H1 (cell line): ENCODE results near the gene CHPF. TPM values are rescaled to one million over a fixed set of nuclear protein-coding genes. Genes with fewer than 3 reads are reported as not detected.

Source experiments
- CTCF ChIA-PET: fragments of 300-600 bp; sonication (Branson Sonifier 250); formaldehyde crosslinking; loops from one replicate; lab custom pipeline; 2021; ENCODE audit not compliant: partially characterized antibody; lab: Charles Lee
- POLR2A ChIA-PET: fragments of 300-600 bp; sonication (Branson Sonifier 250); formaldehyde crosslinking; loops from one replicate; lab custom pipeline; 2021; ENCODE audit warnings: inconsistent platforms; ENCODE audit not compliant: partially characterized antibody; lab: Charles Lee
- DNase-seq, 2 experiments: peaks; one replicate each; pipeline versions ENCODE4 v3.0.0 to v3.0.0-alpha.2; 2010 to 2022; ENCODE audit warnings: low spot score in 2 of 2, low read depth in 1 of 2, mixed read lengths in 1 of 2
- FAIRE-seq: peaks from 2 replicates; lab custom pipeline; 2011; peaks lifted over from hg19 to GRCh38; lab: Jason Lieb, UNC
- H2AFZ ChIP-seq: 2 replicates; pipeline ENCODE4 v1.8.1; 2012; ENCODE audit warnings: low read length, inconsistent platforms
- H2AK5ac ChIP-seq: 2 replicates; pipeline ENCODE4 v1.6.1; 2013; ENCODE audit warnings: low read depth, low read length
- H2BK120ac ChIP-seq: replicated peaks from 2 replicates; pipeline ENCODE3; 2013; ENCODE audit warnings: low read depth, low read length, inconsistent platforms
- H2BK12ac ChIP-seq: 2 replicates; pipeline ENCODE4 v1.6.1; 2013; ENCODE audit warnings: low read depth, low read length
- H2BK15ac ChIP-seq: 2 replicates; pipeline ENCODE4 v1.6.1; 2013; ENCODE audit warnings: low read length
- H2BK20ac ChIP-seq: 2 replicates; pipeline ENCODE4 v1.6.1; 2013; ENCODE audit warnings: low read length
- H2BK5ac ChIP-seq: 2 replicates; pipeline ENCODE4 v1.6.1; 2013; ENCODE audit warnings: low read depth, low read length
- H3K14ac ChIP-seq: 2 replicates; pipeline ENCODE4 v1.6.1; 2013; ENCODE audit warnings: inconsistent platforms; ENCODE audit not compliant: insufficient read length
- H3K18ac ChIP-seq: 2 replicates; pipeline ENCODE4 v1.6.1; 2013; ENCODE audit warnings: low read length; ENCODE audit errors: extremely low read depth
- H3K23ac ChIP-seq: 2 replicates; pipeline ENCODE4 v1.6.1; 2013; ENCODE audit warnings: inconsistent platforms; ENCODE audit not compliant: insufficient read length
- H3K23me2 ChIP-seq: 2 replicates; pipeline ENCODE4 v1.6.1; 2013; ENCODE audit warnings: low read depth, low read length
- H3K27ac ChIP-seq: 2 replicates; pipeline ENCODE4 v1.6.1; 2011; ENCODE audit warnings: low read depth, low read length, inconsistent platforms
- H3K27me3 ChIP-seq, 4 experiments: replicated peaks in 1 of 4; 1 replicate in 1 of 4; 2 replicates in 3 of 4; pipeline versions ENCODE4 v1.6.1 to v1.8.1; 2011 to 2013; ENCODE audit warnings: low read length in 3 of 4, mild to moderate bottlenecking in 3 of 4, inconsistent platforms in 2 of 4, mixed read lengths in 2 of 4, moderate library complexity in 1 of 4; ENCODE audit not compliant: control insufficient read depth in 3 of 4, insufficient read depth in 3 of 4; ENCODE audit errors: extremely low read depth in 1 of 4
- H3K36me3 ChIP-seq, 4 experiments: 2 replicates each; pipeline versions ENCODE4 v1.6.1 to v1.8.1; 2011 to 2013; ENCODE audit warnings: mild to moderate bottlenecking in 4 of 4, low read length in 3 of 4, moderate library complexity in 2 of 4, control low read depth in 1 of 4, inconsistent platforms in 1 of 4; ENCODE audit not compliant: insufficient read depth in 4 of 4, control insufficient read depth in 2 of 4
- H3K4ac ChIP-seq: replicated peaks from 2 replicates; pipeline ENCODE3; 2013; ENCODE audit warnings: low read length, low read depth, mixed read lengths, inconsistent platforms; ENCODE audit not compliant: insufficient read length
- H3K4me1 ChIP-seq, 4 experiments: replicated peaks in 1 of 4; 1 replicate in 1 of 4; 2 replicates in 3 of 4; pipeline versions ENCODE4 v1.6.1 to v1.8.1; 2011 to 2013; ENCODE audit warnings: low read length in 3 of 4, inconsistent platforms in 2 of 4, mixed read lengths in 1 of 4; ENCODE audit not compliant: insufficient read depth in 4 of 4, control insufficient read depth in 3 of 4
- H3K4me2 ChIP-seq, 2 experiments: 2 replicates each; pipeline versions ENCODE4 v1.6.1 to v1.8.1; 2011 to 2013; ENCODE audit warnings: low read depth in 2 of 2, low read length in 2 of 2, control low read depth in 1 of 2, inconsistent platforms in 1 of 2, mild to moderate bottlenecking in 1 of 2; ENCODE audit not compliant: insufficient read depth in 1 of 2
- H3K4me3 ChIP-seq, 4 experiments: fragments of 200-600, 300-600 bp in 1 of 4; sonication (generic), shearing (Covaris generic), sonication (Bioruptor Twin) in 1 of 4; 2 replicates each; pipeline versions ENCODE4 v1.5.1 to v1.8.1; 2011 to 2016; ENCODE audit warnings: low read length in 4 of 4, low read depth in 3 of 4, control low read depth in 2 of 4, inconsistent platforms in 2 of 4, mild to moderate bottlenecking in 2 of 4, mixed read lengths in 1 of 4, moderate library complexity in 1 of 4; ENCODE audit not compliant: insufficient read depth in 2 of 4; ENCODE audit errors: extremely low read depth in 1 of 4
- H3K56ac ChIP-seq: replicated peaks from 2 replicates; pipeline ENCODE3; 2013; ENCODE audit warnings: low read depth, mild to moderate bottlenecking, mixed read lengths, low read length, inconsistent platforms; ENCODE audit not compliant: insufficient read length
- H3K79me1 ChIP-seq: 2 replicates; pipeline ENCODE4 v1.6.1; 2013; ENCODE audit warnings: low read depth, low read length, control low read depth
- H3K79me2 ChIP-seq, 2 experiments: 2 replicates each; pipeline versions ENCODE4 v1.6.1 to v1.8.1; 2012 to 2013; ENCODE audit warnings: low read length in 2 of 2, mild to moderate bottlenecking in 2 of 2, inconsistent platforms in 1 of 2; ENCODE audit not compliant: insufficient read depth in 2 of 2, control insufficient read depth in 1 of 2
- H3K9ac ChIP-seq, 4 experiments: replicated peaks in 1 of 4; 1 replicate in 1 of 4; 2 replicates in 3 of 4; pipeline versions ENCODE4 v1.6.1 to v1.8.1; 2011 to 2013; ENCODE audit warnings: low read depth in 3 of 4, low read length in 3 of 4, control low read depth in 2 of 4, mild to moderate bottlenecking in 2 of 4, moderate library complexity in 2 of 4, inconsistent platforms in 1 of 4; ENCODE audit errors: extremely low read depth in 1 of 4
- H3K9me3 ChIP-seq, 2 experiments: 2 replicates each; pipeline versions ENCODE4 v1.6.1 to v1.8.1; 2012 to 2013; ENCODE audit warnings: mild to moderate bottlenecking in 2 of 2, moderate library complexity in 2 of 2, control low read depth in 1 of 2, inconsistent platforms in 1 of 2, low read depth in 1 of 2, low read length in 1 of 2, mixed read lengths in 1 of 2; ENCODE audit not compliant: insufficient read depth in 2 of 2
- H4K20me1 ChIP-seq, 2 experiments: replicated peaks in 1 of 2; 2 replicates each; pipeline versions ENCODE3 to v1.8.1; 2011 to 2013; ENCODE audit warnings: inconsistent platforms in 2 of 2, low read length in 2 of 2, mild to moderate bottlenecking in 1 of 2; ENCODE audit not compliant: insufficient read depth in 2 of 2, control insufficient read depth in 1 of 2
- H4K5ac ChIP-seq: 2 replicates; pipeline ENCODE4 v1.6.1; 2013; ENCODE audit warnings: low read length, low read depth, mixed read lengths, inconsistent platforms; ENCODE audit not compliant: insufficient read length
- H4K8ac ChIP-seq: 2 replicates; pipeline ENCODE4 v1.8.0; 2013; ENCODE audit warnings: mild to moderate bottlenecking, moderate library complexity, low read length, inconsistent platforms; ENCODE audit not compliant: insufficient read depth; ENCODE audit errors: extremely low read depth
- H4K91ac ChIP-seq: replicated peaks from 2 replicates; pipeline ENCODE3; 2013; ENCODE audit warnings: low read length, mixed read lengths, inconsistent platforms; ENCODE audit not compliant: insufficient read length
- BACH1 ChIP-seq: IDR thresholded peaks from 2 replicates; pipeline ENCODE4 v1.6.1; 2012; ENCODE audit warnings: low read length, improper control_type of control experiment
- BRCA1 ChIP-seq: IDR thresholded peaks from 2 replicates; pipeline ENCODE4 v1.6.1; 2012; ENCODE audit warnings: low read depth, low read length, improper control_type of control experiment
- CTBP2 ChIP-seq: IDR thresholded peaks from 2 replicates; pipeline ENCODE4 v1.7.0; 2011; ENCODE audit warnings: borderline replicate concordance, mild to moderate bottlenecking, moderate library complexity, mixed read lengths, low read length; ENCODE audit not compliant: insufficient read depth, insufficient read length
- EGR1 ChIP-seq: IDR thresholded peaks from 2 replicates; pipeline ENCODE4 v1.6.1; 2011; ENCODE audit warnings: low read depth, low read length, borderline replicate concordance
- EP300 ChIP-seq, 2 experiments: IDR thresholded peaks; 1 replicate in 1 of 2; 2 replicates in 1 of 2; pipeline ENCODE4 v1.6.1; 2011 to 2012; ENCODE audit warnings: low read depth in 2 of 2, low read length in 2 of 2, mild to moderate bottlenecking in 2 of 2, borderline replicate concordance in 1 of 2, inconsistent platforms in 1 of 2, moderate library complexity in 1 of 2
- FOSL1 ChIP-seq: IDR thresholded peaks from 2 replicates; pipeline ENCODE4 v1.6.1; 2011; ENCODE audit warnings: mild to moderate bottlenecking, low read depth, low read length, moderate library complexity; ENCODE audit not compliant: insufficient read depth
- KDM1A ChIP-seq: fragments of 200-600, 300-600 bp; sonication (generic); IDR thresholded peaks from 2 replicates; pipeline ENCODE4 v1.7.1; 2016; ENCODE audit warnings: mild to moderate bottlenecking, low read length, borderline replicate concordance
- MAX ChIP-seq: IDR thresholded peaks from 2 replicates; pipeline ENCODE4 v1.6.1; 2012; ENCODE audit warnings: inconsistent platforms
- NRF1 ChIP-seq: IDR thresholded peaks from 2 replicates; pipeline ENCODE4 v1.6.1; 2011; ENCODE audit warnings: mild to moderate bottlenecking, low read depth, low read length, improper control_type of control experiment
- POLR2A ChIP-seq, 2 experiments: IDR thresholded peaks; 1 replicate in 1 of 2; 2 replicates in 1 of 2; pipeline ENCODE4 v1.6.1; 2011; ENCODE audit warnings: low read depth in 2 of 2, low read length in 2 of 2, mild to moderate bottlenecking in 2 of 2; ENCODE audit errors: control extremely low read depth in 1 of 2
- POLR2AphosphoS5 ChIP-seq: IDR thresholded peaks from 2 replicates; pipeline ENCODE4 v1.6.1; 2011; ENCODE audit warnings: low read depth, low read length
- RXRA ChIP-seq: IDR thresholded peaks from 2 replicates; pipeline ENCODE4 v1.6.1; 2011; ENCODE audit warnings: low read depth, mild to moderate bottlenecking, low read length, moderate library complexity; ENCODE audit not compliant: insufficient read depth
- SRF ChIP-seq: IDR thresholded peaks from 2 replicates; pipeline ENCODE4 v1.6.1; 2011; ENCODE audit warnings: mild to moderate bottlenecking, low read depth, low read length, moderate library complexity
- TCF12 ChIP-seq: IDR thresholded peaks from 2 replicates; pipeline ENCODE4 v1.6.1; 2011; ENCODE audit warnings: low read depth, mild to moderate bottlenecking, low read length
- WGBS, 2 experiments: shearing (Covaris generic) in 1 of 2; methylation state at CpG; one replicate each; pipeline versions ENCODE4 v1.1.6 to v1.1.7; 2013 to 2015; ENCODE audit warnings: low lambda C conversion rate in 2 of 2, mixed read lengths in 2 of 2, inconsistent platforms in 1 of 2, low coverage in 1 of 2, missing lambda C conversion rate in 1 of 2; ENCODE audit not compliant: insufficient replicate concordance in 2 of 2, insufficient coverage in 1 of 2, insufficient read length in 1 of 2; ENCODE audit errors: extremely low coverage in 1 of 2, missing lambda C conversion rate in 1 of 2; 5-methylcytosine and 5-hydroxymethylcytosine counted together
- polyA plus RNA-seq, 7 experiments: library from polyadenylated mRNA; depleted of rRNA in 3 of 7; stranded (reverse) in 5 of 7; unstranded in 2 of 7; fragments of >200 nt in 5 of 7; fragments of 200-250 nt in 2 of 7; gene quantifications; 1 replicate in 5 of 7; 2 replicates in 1 of 7; 4 replicates in 1 of 7; pipeline versions ENCODE4 v1.2.1 to v1.2.3, GENCODE V29; 2011 to 2013; ENCODE audit warnings: missing spikeins in 2 of 7, mixed read lengths in 2 of 7
- total RNA-seq: library from RNA; stranded (reverse); fragmentation: NEBNext Ultra II Directional; extraction: Animal tissue kit (Norgen Biotek cat#: 25700); gene quantifications from 2 replicates; pipeline ENCODE4 v1.2.1, GENCODE V29; 2021

CHPF gene
- total and polyA plus RNA-seq, 2 of the 8 experiments (the other 6 are each of a cell fraction or from before 2014, with no cell fraction given): 62.9 to 67.3 TPM

GRCh38 chr2:219538504-219538951 lies 5.1 kb downstream of the CHPF start:
- Histone ChIP-seq H3K9me3 (no peaks in the 10 kb centered on the region), H3K9ac (no peak overlapping the region), H4K91ac (no peak overlapping the region), H3K18ac (no peak overlapping the region), H3K14ac (no peak overlapping the region), H3K23me2 (peaks cover 9% of the 10 kb centered on the region; the same call in 1 of the 2 replicates), H2BK15ac (no peak overlapping the region), H2BK20ac (no peak overlapping the region), H2AFZ (no peak overlapping the region), H3K27ac (no peak overlapping the region), H3K4me2 (peak overlapping the region; percentile 1 to 32; a peak in 1 of 4 replicates), H4K8ac (no peak overlapping the region; the same call in 1 of the 2 replicates), H4K5ac (no peak overlapping the region), H2BK5ac (no peak overlapping the region), H4K20me1 (peaks cover 10 to 11% of the 10 kb centered on the region in 2 experiments), H3K4me3 (no peak overlapping the region), H3K4me1 (peaks cover 5 to 25% (median 16%) of the 10 kb centered on the region in 4 experiments), H3K56ac (no peak overlapping the region), H3K79me1 (peaks cover 4% of the 10 kb centered on the region; the same call in 1 of the 2 replicates), H3K27me3 (no peaks in the 10 kb centered on the region; a peak in 1 of 7 replicates), H2BK12ac (no peak overlapping the region), H2AK5ac (no peak overlapping the region), H3K36me3 (peaks cover 4 to 22% (median 12%) of the 10 kb centered on the region in 4 experiments; a peak in 6 of 8 replicates), H2BK120ac (no peak overlapping the region), H3K79me2 (peaks cover 0 to 6% of the 10 kb centered on the region in 2 experiments; a peak in 1 of 4 replicates), H3K23ac (no peak overlapping the region), H3K4ac (no peak overlapping the region)
- FAIRE-seq: no peak
- no peak for DNase-seq
- ChIA-PET CTCF (interaction anchor here (1.1 to 113.1 kb wide), 19 partner anchors 17 to 151 kb away, joined by 3 to 7248 read pairs (median 7); partner anchors contain the start of genes ASIC4, DES, GMPPA and SPEG), POLR2A (interaction anchor here (0.7 to 5.4 kb wide), 8 partner anchors 11 to 113 kb away, joined by 3 to 23 read pairs (median 4); partner anchors contain the start of gene STK11IP)
- 85% methylated on average over 6 of the region's 6 CpGs; no CpG with 5 or more reads in 1 of the 2 experiments for WGBS, 2 experiments
- no peak for TF ChIP-seq BRCA1
- TF ChIP-seq POLR2AphosphoS5: no peak
- TF ChIP-seq NRF1: no peak
- TF ChIP-seq CTBP2: no peak
- TF ChIP-seq EP300 (IDR thresholded peaks at IDR 0.05; ENCODE audit: borderline replicate concordance in 1 of 2, low read depth in 2 of 2, low read length in 2 of 2): no peak
- TF ChIP-seq TCF12: no peak
- TF ChIP-seq MAX: no peak
- no peak for TF ChIP-seq KDM1A
- no peak for TF ChIP-seq BACH1
- no peak for TF ChIP-seq RXRA
- TF ChIP-seq POLR2A (IDR thresholded peaks at IDR 0.05; ENCODE audit: control extremely low read depth in 1 of 2, low read depth in 2 of 2, low read length in 2 of 2): no peak
- no peak for TF ChIP-seq SRF
- TF ChIP-seq FOSL1: no peak
- no peak for TF ChIP-seq EGR1
